M059J (cell line): ENCODE results near the gene HOXC5. TPM values are rescaled to one million over a fixed set of nuclear protein-coding genes. Genes with fewer than 3 reads are reported as not detected.

ENCODE experiments used
- DNase-seq: peaks from one replicate; pipeline ENCODE4 v3.0.0-alpha.2; 2012; ENCODE audit warnings: low read depth
- total RNA-seq: library from RNA; depleted of rRNA; stranded (reverse); fragments of >200 nt; shearing (Covaris generic); gene quantifications from 2 replicates; pipeline ENCODE4 v1.2.3, GENCODE V29; 2014

HOXC5 gene
- total RNA-seq, 1 experiment from 2014 or later, result 0.25 TPM

DNA sequence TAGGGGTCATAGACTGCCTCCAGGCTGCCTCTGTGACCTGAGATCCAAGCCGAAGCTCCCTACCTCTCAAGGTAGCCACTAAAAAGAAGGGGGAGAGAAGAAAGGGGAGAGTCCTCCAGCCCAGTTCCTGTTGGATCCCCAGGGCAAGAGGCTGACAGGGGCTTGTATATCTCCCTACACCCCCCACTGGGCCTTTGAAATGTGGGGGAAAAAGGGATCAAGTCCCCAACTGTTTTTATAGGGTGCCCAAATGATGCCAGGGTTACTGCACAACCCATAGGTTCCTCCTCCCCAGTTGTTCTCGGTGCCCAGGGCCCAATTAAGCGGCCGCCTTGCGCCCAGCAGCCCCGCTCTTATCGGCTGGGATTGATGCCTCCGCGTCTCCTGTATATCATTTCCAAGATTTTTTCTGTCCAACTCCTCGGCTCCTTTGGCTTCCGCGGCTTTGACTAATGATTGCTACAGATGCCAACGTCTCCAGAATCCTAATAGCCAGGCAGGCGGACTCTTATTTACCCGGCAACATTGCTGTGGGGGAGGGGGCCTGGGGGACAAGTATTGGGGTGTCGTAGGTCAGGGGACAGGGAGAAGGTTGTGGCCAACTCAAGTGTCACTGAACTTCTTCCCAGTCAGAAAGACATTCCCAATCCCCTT lies 13.1 kb downstream of the HOXC5 start:
- no peak for DNase-seq

DNA sequence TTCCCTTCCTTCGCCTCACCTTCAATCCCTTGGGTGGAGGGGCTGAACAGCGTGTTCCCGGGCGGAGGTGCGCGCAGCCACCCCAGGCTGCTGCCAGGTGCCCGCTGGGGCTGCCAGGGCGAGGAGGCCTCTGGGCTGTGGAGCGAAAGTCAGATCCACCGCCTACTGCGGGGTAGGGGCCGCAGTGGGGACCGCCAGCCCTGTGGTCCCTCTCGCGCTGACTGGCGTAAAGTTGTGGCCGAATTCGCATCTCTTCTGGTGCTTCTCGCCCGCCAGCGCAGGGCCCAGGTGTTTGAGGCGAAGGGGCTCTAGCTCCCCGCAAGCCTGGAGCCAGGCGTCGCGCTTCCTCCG lies 13.9 kb downstream of the HOXC5 start:
- no peak for DNase-seq

DNA sequence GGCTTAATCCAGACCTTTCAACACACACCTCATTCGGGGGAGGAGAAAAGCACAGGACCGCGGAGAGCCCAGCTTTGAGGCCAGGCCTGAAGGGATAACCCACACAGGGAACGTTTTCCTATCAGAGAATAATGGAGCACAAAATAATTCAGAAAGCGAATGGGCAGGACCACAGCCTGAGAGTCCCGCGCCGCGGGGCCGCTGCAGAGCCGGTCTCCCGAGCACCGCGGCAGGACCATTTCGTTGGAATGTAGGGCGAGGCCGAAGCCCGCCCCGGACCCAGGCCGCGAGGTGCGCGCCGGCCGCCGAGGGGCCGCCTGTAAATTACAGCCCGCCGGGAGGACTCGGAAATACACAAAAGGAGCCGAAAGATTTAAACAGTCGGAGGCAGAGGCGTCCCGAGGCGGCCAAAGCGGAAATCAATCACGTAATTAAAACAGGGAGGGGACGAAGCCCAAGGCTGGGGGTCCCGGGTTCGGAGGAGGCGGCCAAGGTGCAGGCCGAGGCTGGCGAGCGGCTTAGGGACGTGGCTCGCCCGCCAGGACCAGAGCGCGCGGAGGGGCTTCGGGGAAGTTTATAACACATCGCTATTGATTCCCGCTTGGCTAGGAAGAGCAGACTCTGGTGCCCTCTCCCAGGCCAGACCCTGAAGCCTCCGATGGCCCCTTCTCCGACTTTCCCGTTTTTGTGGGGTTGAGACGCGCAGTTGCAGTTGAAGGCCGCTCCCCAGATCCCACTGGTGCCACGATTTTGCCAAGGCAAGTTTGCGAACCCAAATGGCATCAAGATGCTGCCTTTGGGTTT lies 14.5 kb downstream of the HOXC5 start:
- no peak for DNase-seq

DNA sequence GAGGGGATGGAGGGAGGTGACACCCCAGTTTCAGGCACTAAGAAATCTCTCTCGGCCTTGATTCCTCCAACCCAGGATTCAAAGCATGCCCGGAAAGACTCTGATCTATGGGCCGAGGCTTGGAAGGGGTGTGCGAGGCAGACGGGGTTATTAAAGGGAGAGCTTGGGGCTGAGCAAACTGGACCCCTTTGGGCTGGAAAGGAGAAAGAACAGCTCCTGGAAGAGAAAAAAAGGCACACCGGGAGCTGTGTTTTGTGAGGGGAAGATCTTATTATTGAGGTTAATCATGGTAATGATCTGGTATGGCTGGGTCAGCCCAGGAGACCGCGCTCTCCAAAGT lies 15.1 kb downstream of the HOXC5 start:
- DNase-seq, result no peak

DNA sequence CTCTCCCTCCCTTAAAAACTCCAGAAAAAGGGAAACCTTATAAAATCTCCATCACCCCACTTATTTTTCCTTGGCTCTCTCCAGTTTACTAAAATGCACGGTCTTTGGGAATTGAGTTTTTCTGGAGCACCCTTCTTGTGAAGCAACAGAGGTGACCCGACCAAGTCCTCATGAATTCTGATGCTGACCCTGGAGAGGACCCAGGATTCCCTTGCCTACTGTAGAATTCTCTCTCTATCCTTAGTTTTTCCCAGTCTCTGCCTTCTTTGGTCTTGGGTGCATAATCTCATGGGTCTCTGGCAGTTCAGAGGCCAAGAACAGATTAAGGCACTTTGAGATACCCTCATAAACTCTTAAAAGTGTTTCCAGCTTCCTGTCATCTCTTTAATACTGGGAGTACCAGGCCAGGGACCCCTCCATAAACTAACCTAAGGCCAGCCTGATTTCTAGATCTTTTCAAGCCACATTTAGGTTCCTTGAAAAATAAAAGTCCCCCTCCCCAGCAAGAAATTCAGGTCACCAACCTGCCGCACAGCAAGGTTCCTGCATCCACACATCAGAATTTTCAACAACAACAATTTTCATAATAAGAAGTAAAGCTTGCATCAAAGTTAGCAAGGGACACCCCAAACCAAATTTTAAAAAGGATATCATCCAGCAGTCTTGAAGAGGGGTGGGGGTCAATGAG lies 15.7 kb downstream of the HOXC5 start:
- no peak for DNase-seq

DNA sequence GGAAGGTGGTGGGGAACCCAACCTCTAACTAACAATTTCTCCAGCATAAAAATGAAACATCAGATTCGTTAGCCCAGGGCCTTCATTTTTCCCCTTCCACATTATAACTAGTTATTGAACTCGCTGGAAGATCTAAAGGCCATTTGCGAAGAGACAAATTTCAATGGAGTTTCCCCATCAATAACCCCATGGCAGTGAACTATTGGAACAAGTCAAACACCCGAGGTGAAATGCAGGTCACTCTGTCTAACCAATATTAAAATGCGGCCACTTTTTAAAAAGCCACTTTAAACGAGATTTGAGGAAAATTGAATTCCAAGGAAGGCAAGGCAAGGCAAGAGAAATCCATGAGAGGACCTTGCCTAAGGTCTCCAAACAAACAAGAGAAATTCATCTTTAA lies 16.3 kb downstream of the HOXC5 start:
- DNase-seq, result no peak

DNA sequence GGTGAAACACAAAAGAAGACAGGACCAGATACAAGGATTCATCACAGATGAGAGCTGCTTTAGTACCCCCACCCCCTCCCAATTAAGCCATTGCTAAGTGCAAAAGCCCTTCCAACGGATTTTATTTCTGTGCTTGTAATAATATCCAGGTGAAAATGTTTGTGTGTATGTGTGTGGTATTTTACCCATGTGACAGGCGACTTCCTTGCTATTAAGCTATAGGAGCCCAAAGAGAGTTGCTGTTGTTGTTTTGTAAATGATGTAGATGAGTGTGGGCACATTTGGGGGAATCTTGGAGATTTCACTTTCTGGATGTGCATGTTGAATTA lies 17.6 kb downstream of the HOXC5 start:
- no peak for DNase-seq

DNA sequence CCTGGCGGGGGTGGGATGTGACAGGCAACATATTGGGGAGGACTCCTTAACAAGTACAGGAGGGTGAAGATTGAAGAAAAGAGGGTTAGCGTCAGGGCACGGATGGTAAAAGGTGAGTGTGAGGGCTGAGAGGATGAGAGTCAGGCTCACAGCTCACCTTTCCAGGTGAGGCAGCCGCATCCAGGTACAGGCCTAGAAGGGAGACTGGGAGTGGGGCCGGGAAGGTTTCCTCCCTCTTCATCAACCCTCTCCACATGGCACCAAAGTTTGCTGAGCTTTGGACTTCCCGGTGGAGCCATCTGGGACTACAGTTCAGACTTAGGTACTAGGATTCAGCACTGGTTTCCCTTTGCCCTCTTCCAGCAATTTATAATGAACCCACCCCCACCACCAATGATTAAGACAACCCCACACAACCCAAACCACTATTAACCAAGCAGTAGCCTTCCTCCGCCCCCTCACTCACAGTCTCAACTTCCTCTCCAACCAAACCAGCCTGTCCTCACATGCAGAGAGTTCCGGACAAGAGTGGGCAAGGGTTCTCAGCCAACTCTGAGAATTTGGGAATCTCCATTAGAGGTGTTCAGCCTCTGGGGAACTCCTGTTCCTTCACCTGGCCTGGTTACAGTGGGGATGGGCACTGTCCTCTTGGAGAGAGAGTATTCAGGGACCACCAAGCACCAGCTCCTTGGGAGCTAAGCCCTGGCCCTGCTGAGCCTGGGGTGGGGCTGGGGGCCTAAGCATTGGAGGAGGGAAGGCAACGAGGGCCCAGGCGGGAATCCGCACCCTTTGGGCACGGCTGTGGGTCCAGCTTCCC lies 18.4 kb downstream of the HOXC5 start:
- peak; percentile 14 for DNase-seq

DNA sequence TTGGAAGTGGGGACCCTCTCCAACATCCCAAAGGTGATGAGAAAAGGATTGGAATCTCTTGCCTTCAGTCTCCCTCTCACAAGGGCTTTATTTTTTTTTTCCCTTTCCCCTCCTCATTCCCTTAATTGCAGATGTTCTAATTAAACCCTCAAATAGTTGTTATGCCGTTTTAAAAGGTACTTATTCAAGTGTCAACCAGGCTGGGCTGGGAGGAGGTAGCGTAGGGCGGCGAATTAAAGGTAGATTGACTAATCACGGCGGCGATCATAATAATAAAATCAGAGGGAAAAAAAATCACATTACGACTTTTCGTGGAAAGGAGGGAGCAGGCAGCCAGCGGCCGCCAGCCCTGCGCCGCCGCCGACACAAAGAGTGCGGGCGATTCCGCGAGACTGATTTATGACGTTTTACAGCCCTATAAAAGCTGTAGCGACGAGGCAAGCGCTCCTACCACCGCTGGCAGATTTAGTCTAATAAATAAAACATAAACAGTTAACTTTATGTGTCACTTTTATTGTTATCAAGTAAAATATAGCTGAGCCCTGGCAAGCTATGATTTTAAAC lies 19.1 kb downstream of the HOXC5 start:
- DNase-seq, result peak; percentile 65

DNA sequence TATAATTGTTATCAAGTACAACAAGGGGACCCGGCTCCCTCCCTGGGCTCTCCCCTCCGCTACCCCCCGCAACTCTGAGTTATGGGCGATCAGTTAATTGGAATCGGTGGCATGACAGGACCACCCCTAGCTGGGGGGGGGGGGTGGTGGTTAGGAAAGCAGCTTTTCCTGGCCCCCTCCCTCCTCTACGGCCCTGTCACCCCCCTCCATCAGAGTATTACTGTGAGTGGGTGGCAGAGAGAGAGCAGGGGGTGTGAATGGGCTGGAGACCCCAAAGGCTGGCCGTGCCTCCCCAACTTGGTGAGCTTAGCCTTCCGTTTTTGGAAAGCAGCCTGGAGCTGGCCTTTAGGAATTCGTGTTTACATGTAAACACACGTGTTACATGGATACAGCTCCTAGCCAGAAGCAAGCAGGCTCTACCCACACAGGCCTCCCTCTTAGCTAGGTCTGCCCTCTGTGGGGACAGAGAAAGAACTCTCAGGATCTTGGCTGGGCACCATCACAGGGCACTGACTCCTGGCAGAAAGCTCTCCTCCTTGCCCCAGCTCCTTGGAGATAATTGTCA lies 19.7 kb downstream of the HOXC5 start:
- DNase-seq, result peak; percentile 42

DNA sequence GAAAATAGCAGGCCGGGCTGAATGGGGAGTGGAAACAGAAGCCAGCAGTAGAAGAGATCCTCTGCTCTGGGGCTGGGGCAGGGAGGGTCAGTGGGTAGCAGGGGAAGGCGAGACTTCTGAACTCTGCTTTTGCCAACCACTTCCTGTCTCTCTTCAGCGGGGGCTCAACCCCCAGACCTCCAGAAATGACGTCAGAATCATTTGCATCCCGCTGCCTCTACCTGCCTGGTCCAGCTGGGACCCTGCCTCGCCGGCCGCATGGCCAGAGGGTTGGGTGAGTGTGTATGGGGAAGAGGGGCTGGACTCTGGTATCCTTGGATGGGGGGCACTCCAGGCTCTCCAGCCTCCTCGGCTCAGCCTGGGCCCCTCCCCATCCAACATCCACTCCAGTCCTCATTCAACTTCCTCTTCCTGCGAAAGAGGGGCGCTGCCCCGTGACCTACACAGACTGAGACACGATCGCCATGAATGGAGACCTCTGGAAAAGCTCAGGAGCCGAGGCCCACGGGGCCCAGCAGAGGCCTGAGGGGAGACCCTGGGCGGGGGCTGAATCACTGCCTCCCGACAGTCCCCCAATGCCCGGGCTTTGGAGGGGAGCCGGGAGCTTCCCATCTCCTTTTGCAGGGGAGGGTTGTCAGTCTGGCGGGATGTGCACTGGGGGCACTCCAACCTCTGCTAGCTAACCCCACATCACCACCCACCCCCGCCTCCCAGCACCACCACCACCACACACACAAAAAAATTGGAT lies 20.3 kb downstream of the HOXC5 start:
- no peak for DNase-seq

DNA sequence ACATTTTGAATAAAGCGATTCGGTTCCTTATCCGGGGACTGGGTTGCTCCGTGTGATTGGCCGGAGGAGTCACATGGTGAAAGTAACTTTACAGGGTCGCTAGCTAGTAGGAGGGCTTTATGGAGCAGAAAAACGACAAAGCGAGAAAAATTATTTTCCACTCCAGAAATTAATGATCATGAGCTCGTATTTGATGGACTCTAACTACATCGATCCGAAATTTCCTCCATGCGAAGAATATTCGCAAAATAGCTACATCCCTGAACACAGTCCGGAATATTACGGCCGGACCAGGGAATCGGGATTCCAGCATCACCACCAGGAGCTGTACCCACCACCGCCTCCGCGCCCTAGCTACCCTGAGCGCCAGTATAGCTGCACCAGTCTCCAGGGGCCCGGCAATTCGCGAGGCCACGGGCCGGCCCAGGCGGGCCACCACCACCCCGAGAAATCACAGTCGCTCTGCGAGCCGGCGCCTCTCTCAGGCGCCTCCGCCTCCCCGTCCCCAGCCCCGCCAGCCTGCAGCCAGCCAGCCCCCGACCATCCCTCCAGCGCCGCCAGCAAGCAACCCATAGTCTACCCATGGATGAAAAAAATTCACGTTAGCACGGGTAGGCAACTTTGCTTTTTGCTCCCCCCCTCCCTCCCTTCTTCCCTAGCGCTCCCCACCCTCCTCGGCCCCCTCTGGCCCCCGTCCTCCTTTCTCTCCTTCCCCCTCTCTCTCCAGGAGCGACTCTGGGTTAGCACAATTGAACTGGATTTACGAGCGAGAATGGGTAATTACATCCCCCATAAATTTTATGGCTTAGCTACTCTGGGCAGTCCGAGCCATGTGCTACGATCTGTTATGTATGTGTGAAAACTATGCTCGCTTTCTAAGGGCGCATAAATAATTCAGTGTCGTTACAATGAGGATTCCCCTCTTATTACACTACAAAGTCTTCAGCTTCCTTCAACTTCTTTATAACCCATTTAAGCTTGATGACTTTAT lies 21.2 kb downstream of the HOXC5 start, which contains the start of gene HOXC4:
Gene HOXC4, plus strand, starts transcription at position 85 of the 991 bp plus-strand sequence. Its CDS starts 88 bp downstream, at position 173.
- no peak for DNase-seq

DNA sequence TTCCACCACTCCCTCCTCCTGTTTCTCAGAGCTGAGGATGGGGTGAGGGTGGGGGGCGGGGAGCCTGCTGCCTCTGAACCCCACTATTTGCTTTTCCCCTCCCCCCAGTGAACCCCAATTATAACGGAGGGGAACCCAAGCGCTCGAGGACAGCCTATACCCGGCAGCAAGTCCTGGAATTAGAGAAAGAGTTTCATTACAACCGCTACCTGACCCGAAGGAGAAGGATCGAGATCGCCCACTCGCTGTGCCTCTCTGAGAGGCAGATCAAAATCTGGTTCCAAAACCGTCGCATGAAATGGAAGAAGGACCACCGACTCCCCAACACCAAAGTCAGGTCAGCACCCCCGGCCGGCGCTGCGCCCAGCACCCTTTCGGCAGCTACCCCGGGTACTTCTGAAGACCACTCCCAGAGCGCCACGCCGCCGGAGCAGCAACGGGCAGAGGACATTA lies 21.9 kb downstream of the HOXC5 start:
- DNase-seq, result no peak

DNA sequence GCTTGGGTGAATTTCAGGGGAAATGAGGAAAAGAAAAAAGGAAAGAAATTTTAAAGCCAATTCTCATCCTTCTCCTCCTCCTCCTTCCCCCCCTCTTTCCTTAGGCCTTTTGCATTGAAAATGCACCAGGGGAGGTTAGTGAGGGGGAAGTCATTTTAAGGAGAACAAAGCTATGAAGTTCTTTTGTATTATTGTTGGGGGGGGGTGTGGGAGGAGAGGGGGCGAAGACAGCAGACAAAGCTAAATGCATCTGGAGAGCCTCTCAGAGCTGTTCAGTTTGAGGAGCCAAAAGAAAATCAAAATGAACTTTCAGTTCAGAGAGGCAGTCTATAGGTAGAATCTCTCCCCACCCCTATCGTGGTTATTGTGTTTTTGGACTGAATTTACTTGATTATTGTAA lies 22.7 kb downstream of the HOXC5 start:
- DNase-seq, result no peak

DNA sequence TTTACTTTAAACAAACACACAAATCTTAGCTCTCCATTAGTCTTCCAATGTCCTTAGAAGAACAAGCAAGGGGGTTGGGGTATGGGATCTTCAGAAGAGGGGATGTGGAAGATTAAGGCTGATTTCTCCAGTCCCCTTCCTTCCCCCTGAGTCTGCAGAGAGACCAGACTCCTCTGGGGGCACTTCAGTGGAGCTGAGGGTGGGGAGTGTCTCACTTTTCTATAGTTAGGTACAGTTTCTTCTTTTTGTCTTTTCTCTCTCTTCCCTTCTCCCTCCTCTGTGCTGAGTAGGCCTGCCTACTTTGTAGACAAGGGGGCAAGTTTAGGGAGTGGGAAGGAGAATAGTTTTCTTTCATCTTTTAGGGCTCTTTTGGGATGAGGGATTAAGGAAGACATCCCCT lies 23.3 kb downstream of the HOXC5 start:
- DNase-seq, result no peak

DNA sequence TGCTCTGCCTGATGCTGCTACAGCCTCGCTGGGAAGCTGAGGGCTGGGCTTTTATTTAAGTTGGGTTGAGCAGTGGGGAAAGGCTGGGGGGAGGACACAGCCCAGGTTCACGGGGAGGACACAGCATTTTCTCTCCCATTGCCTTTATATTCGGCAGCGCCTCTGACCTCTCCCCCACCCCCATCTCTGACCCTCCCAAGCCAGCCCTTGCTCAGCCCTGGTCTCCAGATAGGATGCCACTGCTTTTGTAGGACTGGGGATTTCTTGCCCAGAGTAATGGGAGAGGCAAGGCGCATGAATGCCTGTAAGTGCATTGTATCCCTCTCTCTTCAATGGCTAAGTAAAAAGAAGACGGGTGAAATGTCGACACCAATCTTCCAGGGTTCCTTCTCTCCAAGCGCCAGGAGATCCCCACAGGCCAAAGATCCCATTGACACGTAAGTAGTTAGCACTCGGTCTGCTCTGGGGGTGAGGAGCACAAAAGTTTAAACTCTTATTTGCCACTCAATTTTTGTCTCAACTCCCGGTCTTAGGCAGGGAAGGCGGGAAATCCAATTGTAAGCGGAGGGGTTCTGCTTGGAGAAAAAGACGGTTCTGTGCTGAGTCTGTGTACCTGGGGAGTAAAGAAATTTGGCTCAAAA lies 25.4 kb downstream of the HOXC5 start:
- no peak for DNase-seq

DNA sequence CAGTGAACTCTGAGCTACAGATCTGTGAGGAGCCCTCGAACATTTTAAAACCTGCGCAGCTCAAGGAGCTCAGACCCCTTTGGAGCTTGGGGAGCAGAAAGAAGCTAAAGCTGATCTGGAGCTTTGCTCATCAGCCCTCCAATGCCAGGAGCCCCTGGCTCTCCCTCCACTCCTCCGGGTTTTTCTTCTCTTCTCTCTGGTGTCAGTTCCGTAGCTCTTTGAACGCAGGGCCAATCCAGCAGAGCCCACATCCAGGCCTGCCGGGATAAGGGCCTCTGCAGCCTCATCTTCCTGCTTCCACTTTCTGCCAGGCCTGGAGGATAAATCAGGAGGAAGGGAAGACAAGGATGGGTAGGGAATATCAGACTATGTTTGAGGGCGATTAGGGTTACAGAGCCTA lies 26.8 kb downstream of the HOXC5 start:
- DNase-seq, result no peak

DNA sequence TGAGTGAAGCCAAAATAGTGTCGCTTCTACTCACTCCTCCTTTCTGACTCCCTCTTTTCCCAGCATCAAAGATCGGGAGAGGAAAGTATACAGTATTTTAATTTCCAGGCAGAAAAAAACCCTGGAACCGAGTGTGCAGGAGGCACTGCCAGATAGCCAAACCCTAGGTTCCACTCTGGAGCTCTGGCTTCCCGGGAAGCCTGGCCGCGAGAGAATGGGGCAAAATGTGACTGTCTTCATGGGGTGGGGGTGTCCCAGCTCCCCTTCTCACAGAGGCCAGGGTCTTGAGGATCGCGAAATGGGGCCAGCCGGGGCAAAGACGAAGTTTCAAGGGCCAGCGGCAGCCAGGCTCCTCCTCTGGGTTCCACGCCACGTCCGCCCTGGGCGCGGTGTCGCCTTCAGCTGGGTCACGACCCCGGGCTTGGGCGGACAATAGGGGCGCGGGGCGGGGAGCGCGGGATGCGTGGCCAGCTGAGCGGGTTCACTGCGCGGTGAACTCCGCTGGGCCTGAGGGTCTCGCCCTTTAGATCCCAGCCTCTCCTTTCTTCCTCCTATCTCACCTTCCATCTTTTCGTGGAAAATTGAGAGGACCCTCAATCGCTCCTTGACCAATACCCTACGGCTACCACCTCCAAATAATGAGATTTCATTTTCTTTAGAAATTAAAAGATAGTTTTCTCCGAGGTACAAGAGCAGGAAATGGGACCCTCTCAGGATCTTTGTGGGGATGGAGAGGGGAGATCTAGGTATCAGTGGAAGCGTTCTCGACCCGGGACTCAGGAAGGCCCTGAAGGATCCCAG lies 27.5 kb downstream of the HOXC5 start:
- DNase-seq, result no peak
